Esophagus squamous epithelium (tissue), 5 donors: ENCODE data around the gene FBXW2. TPM values are rescaled to one million over a fixed set of nuclear protein-coding genes. Genes with fewer than 3 reads are reported as not detected.

Experiments
- DNase-seq: peaks from one replicate; lab custom pipeline; 2025; lab: John Stamatoyannopoulos, UW
- H3K27ac ChIP-seq, 4 donors: fragments of 200-600 bp; sonication (generic); one replicate each; pipeline ENCODE4 v1.5.1; 2016 to 2019; ENCODE audit warnings: mild to moderate bottlenecking in 1 of 4
- H3K27me3 ChIP-seq, 4 donors: fragments of 200-600 bp; sonication (generic); 1 replicate in 3 of 4; 2 replicates in 1 of 4; pipeline versions ENCODE4 v1.5.1 to v1.6.0; 2017 to 2021; ENCODE audit warnings: antibody characterized with exemption in 1 of 4
- H3K36me3 ChIP-seq, 3 donors: fragments of 200-600 bp; sonication (generic); one replicate each; pipeline ENCODE4 v1.5.1; 2016 to 2019
- H3K4me1 ChIP-seq, 3 donors: fragments of 200-600 bp; sonication (generic); one replicate each; pipeline ENCODE4 v1.5.1; 2017 to 2019
- H3K4me3 ChIP-seq, 4 donors: fragments of 200-600 bp; sonication (generic); 1 replicate in 3 of 4; 2 replicates in 1 of 4; pipeline ENCODE4 v1.5.1; 2016 to 2019; ENCODE audit warnings: mild to moderate bottlenecking in 2 of 4, moderate library complexity in 1 of 4
- H3K9me3 ChIP-seq, 3 donors: fragments of 200-600 bp; sonication (generic); one replicate each; pipeline ENCODE4 v1.5.1; 2016 to 2019
- CTCF ChIP-seq, 6 experiments: fragments of 450-650 bp in 4 of 6; fragments of 200-600 bp in 2 of 6; sonication (generic) in 2 of 6; IDR thresholded peaks; one replicate each; pipeline ENCODE4 v1.5.1; 2016 to 2019; ENCODE audit warnings: antibody characterized with exemption in 6 of 6, mild to moderate bottlenecking in 4 of 6, moderate library complexity in 4 of 6
- POLR2A ChIP-seq, 4 donors: fragments of 450-650 bp; IDR thresholded peaks; one replicate each; pipeline ENCODE4 v1.6.1; 2017; ENCODE audit warnings: antibody characterized with exemption in 4 of 4, mild to moderate bottlenecking in 4 of 4, moderate library complexity in 3 of 4
- WGBS, 2 donors: methylation state at CpG; one replicate each; pipeline ENCODE4 v1.1.5; 2018; 5-methylcytosine and 5-hydroxymethylcytosine counted together
- intact Hi-C: fragments of 100-400 bp; cut with DNase I; formaldehyde crosslinking; loops from one replicate; pipeline ENCODE4 v1.15.0; 2022
- total RNA-seq, 4 donors: library from RNA; depleted of rRNA; stranded (reverse); fragments of >200 nt; gene quantifications; one replicate each; pipeline ENCODE4 v1.1.0, GENCODE V29; 2016
- donor health status: DM: yes; HTN: yes; CAD: no.

Gene FBXW2
- total RNA-seq, 4 donors from 2014 or later = 23.1 to 41.6 (median 31.7) TPM

DNA sequence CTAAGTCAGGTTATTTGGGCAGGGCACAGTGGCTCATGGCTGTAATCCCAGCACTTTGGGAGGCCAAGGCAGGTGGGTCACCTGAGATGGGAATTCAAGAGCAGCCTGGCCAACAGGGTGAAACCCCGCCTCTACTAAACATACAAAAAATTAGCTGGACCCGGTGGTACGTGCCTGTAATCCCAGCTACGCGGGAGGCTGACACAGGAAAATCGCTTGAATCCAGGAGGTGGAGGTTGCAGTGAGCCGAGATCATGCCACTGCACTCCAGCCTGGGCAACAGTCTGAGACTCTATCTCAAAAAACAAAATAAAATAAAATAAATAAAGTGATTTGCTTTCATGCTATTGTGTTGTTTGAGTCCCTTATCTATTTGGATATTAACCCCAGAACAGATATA is 8.2 kb upstream of the FBXW2 start:
- H3K27me3 ChIP-seq = no peaks in the 10 kb centered on the region
- H3K4me3 ChIP-seq = no peak overlapping the region
- H3K9me3 ChIP-seq = peaks cover 0 to 16% (median 3%) of the 10 kb centered on the region in 3 donors
- no peaks in the 10 kb centered on the region for H3K36me3 ChIP-seq
- TF ChIP-seq CTCF (IDR thresholded peaks at IDR 0.05) (no peak), POLR2A (IDR thresholded peaks at IDR 0.05) (no peak)
- intact Hi-C loops = no loop called here
- no peak for DNase-seq
- no peaks in the 10 kb centered on the region for H3K4me1 ChIP-seq
- 86 to 87% methylated on average over 7 of the region's 7 CpGs for WGBS, 2 donors
- no peak overlapping the region for H3K27ac ChIP-seq

DNA sequence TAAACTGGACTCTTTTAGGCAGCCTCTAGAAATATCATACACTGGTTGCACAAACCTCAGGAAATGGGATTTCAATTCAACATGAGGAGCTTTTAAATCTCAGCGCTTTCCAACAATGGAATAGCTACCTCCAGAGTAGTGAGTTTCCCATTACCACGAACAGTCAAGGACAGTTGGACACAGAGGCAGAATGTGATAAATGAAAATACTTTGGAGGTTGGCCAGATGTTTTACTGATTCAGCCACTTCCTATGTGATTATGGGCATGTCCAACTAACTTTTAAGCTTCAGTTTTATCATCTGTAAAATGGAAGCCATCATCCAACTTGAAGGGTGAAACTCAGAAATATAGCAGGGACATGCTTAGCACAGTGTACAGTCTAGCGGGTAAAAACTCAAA is 2.1 kb downstream of the FBXW2 start:
- intact Hi-C loops = no loop called here
- H3K4me3 ChIP-seq = peak overlapping the region in 1 of 4 donors; percentile 78
- WGBS, 2 donors = 73 to 92% methylated on average over 3 of the region's 3 CpGs

DNA sequence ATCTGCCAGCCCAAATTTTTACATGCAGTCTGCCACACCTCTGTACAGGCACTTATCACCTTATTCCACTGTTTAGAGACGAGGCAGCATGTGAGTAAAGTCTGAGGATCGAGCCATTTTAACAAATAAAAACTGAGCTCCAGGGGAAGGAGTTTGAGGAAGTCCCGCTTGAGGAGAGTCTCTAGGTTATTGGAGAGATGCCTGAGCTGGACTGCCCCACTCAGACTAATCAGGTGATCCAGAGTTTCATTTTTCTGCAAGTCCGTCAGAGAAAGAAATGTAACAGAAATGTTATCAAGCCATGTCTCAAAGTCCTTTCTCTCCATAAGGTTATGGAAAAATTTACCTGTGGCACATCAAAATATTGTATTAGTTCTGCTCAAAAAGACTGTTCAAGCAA is 5.3 kb downstream of the FBXW2 start:
- intact Hi-C loops = no loop called here
- no peak for TF ChIP-seq CTCF (IDR thresholded peaks at IDR 0.05)
- Histone ChIP-seq H3K36me3 (peaks cover 0 to 67% (median 13%) of the 10 kb centered on the region in 3 donors), H3K27ac (no peak overlapping the region), H3K4me3 (no peak overlapping the region), H3K9me3 (no peaks in the 10 kb centered on the region), H3K4me1 (peaks cover 12 to 67% (median 24%) of the 10 kb centered on the region in 3 donors), H3K27me3 (no peaks in the 10 kb centered on the region)
- no peak for DNase-seq
- 75 to 82% methylated on average over 4 of the region's 4 CpGs for WGBS, 2 donors

More for the DNA sequence above, 2.1 kb downstream of the FBXW2 start:
- TF ChIP-seq POLR2A (IDR thresholded peaks at IDR 0.05) (no peak), CTCF (IDR thresholded peaks at IDR 0.05) (no peak)
- DNase-seq = no peak
- peaks cover 0 to 39% (median 13%) of the 10 kb centered on the region in 3 donors for H3K36me3 ChIP-seq
- no peaks in the 10 kb centered on the region for H3K27me3 ChIP-seq
- no peaks in the 10 kb centered on the region for H3K9me3 ChIP-seq
- peak overlapping the region in 1 of 4 donors; percentile 3 for H3K27ac ChIP-seq
- H3K4me1 ChIP-seq = peaks cover 15 to 65% (median 33%) of the 10 kb centered on the region in 3 donors

GRCh38 chr9:120783602-120784047 is 9.6 kb downstream of the FBXW2 start:
- Histone ChIP-seq H3K9me3 (no peaks in the 10 kb centered on the region), H3K4me3 (no peak overlapping the region), H3K36me3 (peaks cover 0 to 85% (median 13%) of the 10 kb centered on the region in 3 donors), H3K27me3 (no peaks in the 10 kb centered on the region), H3K27ac (no peak overlapping the region), H3K4me1 (peaks cover 0 to 40% (median 5%) of the 10 kb centered on the region in 3 donors)
- intact Hi-C loops = no loop called here
- TF ChIP-seq POLR2A (IDR thresholded peaks at IDR 0.05) (no peak), CTCF (IDR thresholded peaks at IDR 0.05) (no peak)
- no peak for DNase-seq
- WGBS, 2 donors = 54 to 61% methylated on average over 2 of the region's 2 CpGs

DNA sequence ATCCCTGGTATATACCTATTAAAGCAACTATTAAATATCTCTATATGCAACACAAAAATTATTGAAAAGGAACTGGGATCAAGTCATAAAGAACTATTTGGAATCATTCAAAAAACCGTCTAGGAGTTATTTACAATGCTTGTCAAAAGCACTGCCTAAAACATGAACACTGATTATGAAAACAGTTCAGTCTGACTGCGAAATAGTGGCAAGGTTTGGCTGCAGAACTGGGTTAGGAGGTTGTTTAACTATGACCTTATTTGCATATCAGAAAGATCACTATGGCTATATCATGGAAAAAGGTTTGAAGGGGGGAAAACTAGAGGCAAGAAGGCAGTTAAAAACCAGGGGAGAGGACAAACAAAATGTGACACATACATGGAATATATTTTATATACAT is 12.0 kb downstream of the FBXW2 start:
- Histone ChIP-seq H3K36me3 (peaks cover 3 to 83% (median 9%) of the 10 kb centered on the region in 3 donors), H3K27me3 (no peaks in the 10 kb centered on the region), H3K27ac (no peak overlapping the region), H3K4me3 (no peak overlapping the region), H3K9me3 (no peaks in the 10 kb centered on the region), H3K4me1 (peaks cover 0 to 22% (median 0%) of the 10 kb centered on the region in 3 donors)
- DNase-seq = no peak
- intact Hi-C loops = no loop called here
- 84 to 92% methylated on average over 2 of the region's 2 CpGs for WGBS, 2 donors
- no peak for TF ChIP-seq POLR2A (IDR thresholded peaks at IDR 0.05)
- TF ChIP-seq CTCF (IDR thresholded peaks at IDR 0.05) = no peak
